ENCODE data around the gene TCF7L2.

The TCF7L2 gene

GRCh38 chr10:112966194-112966855 lies 16.3 kb downstream of the TCF7L2 start:
- DNase-seq: no peak

DNA sequence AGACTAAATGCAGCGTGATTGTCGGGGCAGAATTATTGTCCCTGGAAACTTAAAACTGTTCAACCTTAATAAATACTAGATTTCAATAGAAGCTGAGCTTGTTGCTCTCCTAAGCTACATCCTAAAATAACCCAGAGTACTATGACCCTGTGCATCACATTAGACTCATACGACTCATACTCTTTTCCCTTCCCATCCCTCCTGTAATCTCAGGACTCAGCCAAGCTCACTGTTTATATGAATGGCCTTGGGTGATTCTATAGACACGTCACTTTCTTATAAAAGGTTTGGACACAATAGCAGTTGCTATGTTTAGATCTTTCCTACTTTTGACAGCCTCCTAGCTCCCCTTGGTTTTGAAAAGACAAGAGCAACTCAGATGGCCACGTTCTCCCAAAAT lies 17.2 kb downstream of the TCF7L2 start:
- DNase-seq: no peak

- DNase-seq: no peak
Measured at GRCh38 chr10:112969131-112969530, 19.1 kb downstream of the TCF7L2 start.

DNA sequence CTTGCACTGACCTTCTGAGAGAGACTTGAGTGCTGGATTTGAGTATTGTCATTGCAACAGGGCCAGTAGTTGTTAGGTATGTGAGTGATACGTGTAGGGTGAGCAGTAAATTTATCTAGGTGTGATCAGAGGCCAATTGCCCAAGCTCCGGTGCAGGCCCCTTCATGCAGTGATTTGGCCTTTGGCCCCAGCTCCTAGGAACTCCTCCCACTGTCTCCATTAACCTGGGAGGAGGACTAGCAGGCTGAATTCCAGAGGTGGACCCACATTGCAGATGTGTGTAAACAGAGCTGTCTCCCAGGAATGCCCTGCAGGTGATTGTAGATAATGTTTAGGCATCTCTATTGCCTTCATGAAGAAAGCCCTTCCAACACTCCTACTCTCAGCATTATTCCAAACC lies 19.5 kb downstream of the TCF7L2 start:
- no peak for DNase-seq

- no peak for DNase-seq
Measured at GRCh38 chr10:112970021-112970420, 20.0 kb downstream of the TCF7L2 start.

GRCh38 chr10:112972606-112973005 lies 22.6 kb downstream of the TCF7L2 start:
- DNase-seq: no peak

GRCh38 chr10:112973046-112973445 lies 23.0 kb downstream of the TCF7L2 start:
- no peak for DNase-seq

DNA sequence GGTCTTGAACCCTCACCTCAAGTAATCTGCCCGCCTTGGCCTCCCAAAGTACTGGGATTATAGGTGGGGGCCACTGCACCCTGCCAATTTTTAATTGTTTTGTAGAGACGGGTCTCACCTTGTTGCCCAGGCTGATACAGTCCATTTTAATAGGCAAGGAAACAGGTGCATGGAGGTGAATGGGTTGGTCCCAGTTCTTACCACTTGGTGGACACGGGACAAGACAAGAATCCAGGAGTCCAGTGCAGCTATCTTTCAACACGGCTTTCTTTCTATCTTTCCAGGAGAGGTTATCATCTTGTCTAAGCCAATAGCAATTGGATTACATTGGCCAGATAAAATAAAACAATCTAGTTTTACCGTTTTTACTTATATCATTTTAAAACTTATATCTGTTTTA lies 23.8 kb downstream of the TCF7L2 start:
- no peak for DNase-seq

DNA sequence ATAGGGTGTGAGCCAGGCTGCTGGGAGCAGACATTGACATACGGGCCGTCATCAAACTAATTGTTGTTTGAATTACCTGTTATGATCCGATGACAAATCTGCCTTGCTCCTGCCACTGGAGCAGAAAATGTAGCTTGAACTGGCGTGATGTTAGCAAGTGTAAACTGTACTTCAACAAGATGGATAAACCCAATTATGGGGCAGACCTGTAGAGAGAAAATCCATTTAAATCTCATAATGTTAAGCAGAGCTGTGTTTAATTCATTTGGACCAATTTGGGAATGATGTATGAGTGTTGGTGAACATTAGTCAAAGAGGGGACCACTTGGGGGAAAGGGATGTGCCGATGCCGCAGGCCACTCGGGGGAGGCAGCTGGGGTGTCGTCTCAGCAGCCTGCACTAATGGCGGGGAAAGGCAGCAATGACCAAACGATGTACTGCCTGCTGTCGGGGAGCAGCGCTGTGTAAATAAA lies 27.4 kb downstream of the TCF7L2 start:
- DNase-seq: no peak

GRCh38 chr10:112979927-112980326 lies 29.9 kb downstream of the TCF7L2 start:
- no peak for DNase-seq

DNA sequence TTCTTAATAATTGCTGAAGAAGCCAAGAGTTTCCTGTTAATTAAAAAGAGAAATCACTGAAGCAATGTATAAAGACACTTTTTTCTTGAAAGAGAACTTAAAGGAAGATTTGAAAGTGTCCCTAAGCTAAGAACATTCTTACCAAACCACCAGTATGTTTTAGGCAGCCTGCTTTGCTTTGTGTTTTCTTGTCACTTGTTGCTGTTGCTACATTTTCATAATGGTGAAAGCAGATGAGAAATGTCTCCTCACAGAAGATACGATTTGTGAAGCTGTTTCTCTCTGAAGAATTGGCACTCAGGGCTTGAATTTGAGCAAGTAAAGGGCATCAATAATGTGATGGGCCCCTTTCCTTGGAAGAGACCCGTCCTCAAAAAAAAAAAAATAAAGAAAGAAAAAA lies 30.9 kb downstream of the TCF7L2 start:
- DNase-seq: no peak

GRCh38 chr10:112981553-112981952 lies 31.5 kb downstream of the TCF7L2 start:
- DNase-seq: no peak

GRCh38 chr10:112983444-112984056 lies 33.5 kb downstream of the TCF7L2 start:
- DNase-seq: no peak

DNA sequence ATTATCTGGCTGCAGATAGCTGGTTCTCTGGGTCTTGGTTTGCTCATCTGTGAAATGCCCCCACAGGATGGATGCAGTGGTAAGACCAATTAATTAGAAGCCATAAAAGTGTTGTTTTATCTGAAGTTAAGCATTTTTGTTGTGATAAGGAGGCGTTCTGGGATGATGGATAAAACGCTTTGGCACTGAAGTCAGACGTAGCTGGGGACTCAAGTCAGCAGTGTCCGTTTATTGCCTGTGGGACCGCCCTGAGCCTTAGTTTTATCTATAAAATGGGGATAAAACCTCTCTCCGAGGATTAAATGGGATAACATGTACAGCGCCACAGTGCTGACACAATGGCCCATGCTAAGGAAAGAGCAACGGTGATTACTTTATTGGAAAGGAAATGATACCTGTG lies 34.7 kb downstream of the TCF7L2 start:
- no peak for DNase-seq

GRCh38 chr10:112985690-112986543 lies 35.9 kb downstream of the TCF7L2 start:
- no peak for DNase-seq

DNA sequence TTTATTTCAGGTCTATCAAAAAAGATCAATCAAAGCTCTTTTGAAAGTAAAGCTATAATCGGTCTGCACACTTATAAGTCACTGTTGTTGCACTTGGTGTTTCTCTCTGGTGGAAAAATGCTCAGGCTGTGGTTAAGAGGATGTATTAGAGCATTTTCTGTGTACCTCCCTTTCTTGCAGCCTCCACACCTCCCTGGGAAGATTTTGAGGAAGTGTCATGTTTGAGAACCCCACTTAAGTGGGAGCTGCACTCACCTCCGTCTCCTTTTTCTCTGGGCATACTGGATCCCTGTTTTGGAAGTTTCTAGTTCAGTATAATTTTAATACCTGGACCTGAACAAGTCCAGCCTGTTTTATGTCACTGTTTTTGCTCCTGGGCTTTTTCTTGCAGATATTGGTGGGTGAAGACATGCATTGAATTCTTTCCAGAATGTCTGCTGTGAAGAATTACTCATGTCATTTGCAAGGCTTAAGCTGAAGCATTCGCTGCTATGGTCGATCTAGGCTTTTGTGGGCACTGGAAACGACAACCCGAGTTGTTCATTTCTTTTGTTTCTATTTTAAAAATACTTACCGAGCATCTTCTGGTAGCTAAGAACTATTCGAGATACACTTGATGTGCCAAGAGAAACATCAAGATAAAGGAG lies 36.6 kb downstream of the TCF7L2 start:
- DNase-seq: no peak

DNA sequence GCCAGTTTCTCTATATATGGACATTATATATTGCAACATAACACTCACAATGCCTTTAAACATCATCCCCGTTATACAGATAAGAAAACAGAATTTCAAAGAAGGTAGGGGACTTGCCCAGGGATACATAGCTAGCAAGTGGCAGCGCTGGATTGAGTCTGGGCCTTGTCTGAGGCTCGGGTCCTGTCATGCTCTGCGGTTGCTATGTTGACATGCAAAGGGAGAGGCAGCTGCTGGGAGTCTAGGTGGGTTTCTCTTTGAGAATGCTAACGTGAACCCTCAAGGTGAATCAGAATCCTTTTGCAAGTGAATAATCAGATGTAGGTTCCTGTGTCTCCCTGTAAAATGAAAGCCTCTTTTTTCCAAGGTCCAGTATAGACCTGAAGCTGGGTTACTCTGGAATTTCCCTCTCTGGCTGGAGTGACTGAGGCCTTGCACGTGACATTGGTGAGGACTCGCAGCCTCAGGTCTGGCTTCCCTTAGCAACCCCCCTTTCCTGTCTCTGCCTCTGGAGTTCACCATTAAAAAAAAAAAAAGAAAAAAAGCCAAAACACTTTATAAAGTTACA lies 38.9 kb downstream of the TCF7L2 start:
- no peak for DNase-seq

GRCh38 chr10:112989826-112990225 lies 39.8 kb downstream of the TCF7L2 start:
- no peak for DNase-seq

- DNase-seq: no peak
Measured at GRCh38 chr10:112990271-112990670, 40.2 kb downstream of the TCF7L2 start.

GRCh38 chr10:112991888-112992491 lies 41.9 kb downstream of the TCF7L2 start:
- no peak for DNase-seq

- no peak for DNase-seq
Measured at GRCh38 chr10:112996462-112996861, 46.4 kb downstream of the TCF7L2 start.

DNA sequence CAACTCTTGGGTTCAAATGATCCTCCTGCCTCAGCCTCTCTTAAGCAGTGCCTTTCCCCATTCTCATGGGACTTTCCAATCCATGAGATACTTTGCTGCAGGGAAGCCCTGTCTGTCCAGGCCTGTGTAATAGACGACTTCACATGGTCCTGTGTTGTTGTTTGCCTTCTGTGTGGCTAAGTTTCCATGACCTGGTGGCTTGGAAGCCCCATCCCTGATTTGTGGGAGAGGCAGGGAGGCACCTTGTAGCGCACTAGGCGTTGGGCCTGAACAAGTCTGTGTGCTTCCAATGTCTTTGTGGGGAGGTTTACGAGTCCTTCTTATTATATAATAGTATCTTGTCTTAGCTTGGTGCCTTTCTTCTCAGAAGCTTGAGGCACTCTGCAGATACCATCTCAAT lies 49.1 kb downstream of the TCF7L2 start:
- no peak for DNase-seq

DNA sequence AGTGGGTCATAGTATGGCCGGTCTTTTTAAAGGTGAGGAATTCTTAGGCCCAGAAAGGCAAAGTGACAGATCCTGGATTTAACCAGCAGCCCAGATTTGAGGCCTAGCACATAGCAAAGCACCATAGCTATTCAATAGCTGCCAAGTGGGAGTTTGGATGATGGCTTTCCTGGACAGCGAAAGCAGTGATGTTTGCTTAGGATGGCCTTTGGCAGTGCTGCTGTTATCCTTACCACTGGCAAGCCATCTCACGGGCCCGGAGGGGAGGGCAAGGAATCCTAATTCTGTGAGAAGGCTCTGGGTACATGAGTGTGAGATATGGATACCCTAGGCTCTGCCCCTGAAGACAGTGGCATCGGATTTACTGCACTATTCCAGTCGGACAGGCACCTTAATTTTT lies 50.4 kb downstream of the TCF7L2 start:
- DNase-seq: no peak

Data from activated CD4-positive, alpha-beta T cell treated with anti-CD3 and anti-CD28 coated beads for 4 hours (primary cell).